ENCODE data around the gene TCF7L1.

The TCF7L1 gene

DNA sequence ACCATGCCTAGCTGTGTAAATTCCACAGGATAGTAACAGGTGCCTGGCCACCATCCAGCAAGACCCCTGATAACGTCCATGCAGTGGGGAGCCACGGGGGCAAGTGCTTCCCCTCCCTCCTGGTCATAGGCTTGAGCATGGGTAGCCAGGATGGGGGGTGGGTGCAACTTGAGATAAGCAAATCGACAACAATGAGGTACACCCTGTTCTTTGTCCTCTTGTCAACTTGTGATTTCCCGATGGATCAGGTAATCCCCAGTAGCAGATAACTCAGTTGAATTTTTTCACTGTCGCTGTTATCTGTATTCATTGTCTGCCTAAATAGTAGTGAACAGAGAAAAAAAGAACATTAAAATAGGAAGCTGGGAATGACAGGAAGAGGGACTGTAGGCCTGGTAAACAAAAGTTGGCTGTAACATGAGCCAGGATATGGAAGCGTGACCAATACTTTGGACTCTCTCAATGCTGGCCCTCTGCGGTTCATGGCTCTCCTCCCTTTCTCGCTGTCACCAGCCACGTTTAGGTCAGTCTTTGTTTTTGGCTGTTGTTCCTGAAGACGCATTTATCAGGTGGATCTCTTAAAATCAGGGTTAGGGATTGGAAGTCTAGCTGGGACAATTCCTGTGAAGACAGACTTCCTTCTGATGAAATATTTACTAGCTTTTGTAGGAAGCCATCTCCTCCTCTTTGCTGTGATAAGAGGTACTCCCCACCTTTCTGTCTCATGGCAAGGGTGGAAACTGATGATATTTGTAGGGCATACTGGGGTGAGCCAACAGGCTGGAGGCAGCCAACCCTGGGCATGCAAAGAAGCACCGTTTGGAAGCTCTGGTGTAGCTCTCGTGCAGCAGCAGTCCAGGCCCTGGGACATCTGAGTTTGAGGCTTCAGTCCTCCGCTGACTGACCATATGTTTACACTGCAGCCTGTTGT lies 42.4 kb downstream of the TCF7L1 start:
- H3K4me1 ChIP-seq (ENCODE audit: insufficient read depth, poor library complexity, severe bottlenecking), result peaks cover 4% of the 10 kb centered on the region
- H3K4me3 ChIP-seq (ENCODE audit: severe bottlenecking), result no peak overlapping the region
- H3K36me3 ChIP-seq (ENCODE audit: low read depth), result no peaks in the 10 kb centered on the region; the same call in 1 of the 2 replicates
- no peak for DNase-seq (ENCODE audit: low spot score)
- H3K9me3 ChIP-seq (ENCODE audit: severe bottlenecking), result no peaks in the 10 kb centered on the region
- ATAC-seq (ENCODE audit: low read depth), result peak; percentile 66; the same call in 1 of the 3 replicates
- H3K27me3 ChIP-seq (ENCODE audit: insufficient read depth, poor library complexity, severe bottlenecking), result no peaks in the 10 kb centered on the region
- no peak overlapping the region for H3K27ac ChIP-seq (ENCODE audit: poor library complexity, severe bottlenecking)
- TF ChIP-seq, protein P1, sequence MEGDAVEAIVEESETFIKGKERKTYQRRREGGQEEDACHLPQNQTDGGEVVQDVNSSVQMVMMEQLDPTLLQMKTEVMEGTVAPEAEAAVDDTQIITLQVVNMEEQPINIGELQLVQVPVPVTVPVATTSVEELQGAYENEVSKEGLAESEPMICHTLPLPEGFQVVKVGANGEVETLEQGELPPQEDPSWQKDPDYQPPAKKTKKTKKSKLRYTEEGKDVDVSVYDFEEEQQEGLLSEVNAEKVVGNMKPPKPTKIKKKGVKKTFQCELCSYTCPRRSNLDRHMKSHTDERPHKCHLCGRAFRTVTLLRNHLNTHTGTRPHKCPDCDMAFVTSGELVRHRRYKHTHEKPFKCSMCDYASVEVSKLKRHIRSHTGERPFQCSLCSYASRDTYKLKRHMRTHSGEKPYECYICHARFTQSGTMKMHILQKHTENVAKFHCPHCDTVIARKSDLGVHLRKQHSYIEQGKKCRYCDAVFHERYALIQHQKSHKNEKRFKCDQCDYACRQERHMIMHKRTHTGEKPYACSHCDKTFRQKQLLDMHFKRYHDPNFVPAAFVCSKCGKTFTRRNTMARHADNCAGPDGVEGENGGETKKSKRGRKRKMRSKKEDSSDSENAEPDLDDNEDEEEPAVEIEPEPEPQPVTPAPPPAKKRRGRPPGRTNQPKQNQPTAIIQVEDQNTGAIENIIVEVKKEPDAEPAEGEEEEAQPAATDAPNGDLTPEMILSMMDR (IDR thresholded peaks at IDR 0.05; ENCODE audit: poor library complexity, severe bottlenecking), result no peak

DNA sequence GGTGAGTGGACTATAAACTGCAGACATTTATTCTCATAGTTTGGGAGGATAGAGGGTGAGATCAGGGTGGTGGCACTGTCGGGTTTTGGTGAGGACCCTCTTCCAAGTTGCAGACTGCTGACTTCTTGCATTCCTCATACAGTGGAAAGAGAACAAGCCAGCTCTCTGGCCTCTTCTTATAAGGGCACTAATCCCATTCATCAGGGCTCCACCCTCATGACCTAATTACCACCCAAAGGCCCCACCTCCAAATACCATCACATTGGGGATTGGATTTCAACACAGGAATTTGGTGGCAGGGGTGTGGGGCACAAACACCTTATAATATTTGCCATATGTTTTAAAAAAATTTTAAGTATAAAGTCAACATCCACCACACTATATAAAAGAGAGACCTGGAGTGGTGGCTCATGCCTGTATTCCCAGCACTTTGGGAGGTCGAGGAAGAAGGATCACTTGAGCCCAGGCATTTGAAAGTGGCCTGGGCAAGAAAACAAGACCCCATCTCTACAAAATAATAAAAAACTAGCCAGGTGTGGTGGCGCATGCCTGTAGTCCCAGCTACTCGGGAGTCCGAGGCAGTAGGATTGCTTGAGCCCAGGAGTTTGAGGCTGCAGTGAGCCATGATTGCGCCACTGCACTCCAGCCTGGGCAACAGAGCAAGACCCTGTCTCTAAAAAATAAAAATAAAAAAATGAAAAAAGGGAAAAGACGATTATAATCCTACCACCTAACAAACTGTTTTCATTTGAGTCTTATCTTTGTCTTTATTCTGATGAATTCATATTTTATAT lies 44.0 kb downstream of the TCF7L1 start:
- Histone ChIP-seq H3K9me3 (ENCODE audit: severe bottlenecking) (no peaks in the 10 kb centered on the region), H3K4me1 (ENCODE audit: insufficient read depth, poor library complexity, severe bottlenecking) (peaks cover 4% of the 10 kb centered on the region)

DNA sequence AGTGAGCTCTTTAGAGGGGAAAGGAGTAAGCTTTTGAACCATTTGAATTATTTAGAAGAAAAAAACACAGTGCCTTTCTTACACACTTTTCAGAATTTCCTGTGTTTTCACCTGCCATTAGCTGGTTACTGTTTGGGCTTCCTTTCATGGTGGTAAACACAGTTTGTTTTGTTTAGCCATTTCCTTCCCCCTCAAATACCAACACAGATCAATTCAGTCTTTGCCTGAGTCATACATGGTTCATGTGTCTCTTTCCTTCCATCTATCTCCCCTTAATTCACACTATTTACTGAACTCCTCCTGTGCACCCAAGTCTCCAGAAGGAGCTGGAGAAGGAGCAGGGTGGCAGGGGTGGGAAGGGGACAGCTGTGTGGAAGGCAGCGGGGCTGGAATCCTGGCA lies 45.0 kb downstream of the TCF7L1 start:
- TF ChIP-seq, protein P1 (IDR thresholded peaks at IDR 0.05; ENCODE audit: poor library complexity, severe bottlenecking), result no peak
- no peaks in the 10 kb centered on the region for H3K9me3 ChIP-seq (ENCODE audit: severe bottlenecking)
- H3K4me3 ChIP-seq (ENCODE audit: severe bottlenecking), result no peak overlapping the region
- no peaks in the 10 kb centered on the region for H3K27me3 ChIP-seq (ENCODE audit: insufficient read depth, poor library complexity, severe bottlenecking)
- DNase-seq (ENCODE audit: low spot score), result no peak
- ATAC-seq (ENCODE audit: low read depth), result no peak
- no peak overlapping the region for H3K27ac ChIP-seq (ENCODE audit: poor library complexity, severe bottlenecking)
- H3K36me3 ChIP-seq (ENCODE audit: low read depth), result no peaks in the 10 kb centered on the region
- no peaks in the 10 kb centered on the region for H3K4me1 ChIP-seq (ENCODE audit: insufficient read depth, poor library complexity, severe bottlenecking)

More for the DNA sequence above, 44.0 kb downstream of the TCF7L1 start:
- TF ChIP-seq, protein P1 (IDR thresholded peaks at IDR 0.05; ENCODE audit: poor library complexity, severe bottlenecking), result no peak
- no peaks in the 10 kb centered on the region for H3K36me3 ChIP-seq (ENCODE audit: low read depth)
- H3K27me3 ChIP-seq (ENCODE audit: insufficient read depth, poor library complexity, severe bottlenecking), result no peaks in the 10 kb centered on the region
- DNase-seq (ENCODE audit: low spot score), result no peak
- no peak for ATAC-seq (ENCODE audit: low read depth)
- H3K4me3 ChIP-seq (ENCODE audit: severe bottlenecking), result no peak overlapping the region
- no peak overlapping the region for H3K27ac ChIP-seq (ENCODE audit: poor library complexity, severe bottlenecking)

DNA sequence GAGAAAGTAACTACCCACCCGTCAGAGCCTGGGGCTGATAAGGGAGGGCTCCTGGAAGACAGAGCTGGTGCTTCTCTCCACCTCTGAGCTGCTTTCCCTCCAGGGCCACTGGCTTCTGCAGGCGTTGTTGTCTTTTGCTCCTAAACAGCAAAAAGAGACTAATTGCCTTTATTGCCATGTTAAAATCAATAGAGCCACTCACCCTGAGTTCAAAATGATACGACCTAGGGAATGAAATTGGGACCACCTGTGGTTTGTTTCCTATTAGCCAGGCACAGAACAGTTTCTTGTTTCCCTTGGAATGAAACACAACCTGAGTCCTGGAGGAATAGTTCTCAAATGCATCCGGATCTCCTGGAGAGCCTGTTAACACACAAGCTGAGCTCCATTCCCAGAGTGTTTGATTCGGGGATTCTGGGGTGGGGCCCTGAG lies 45.8 kb downstream of the TCF7L1 start:
- Histone ChIP-seq H3K27me3 (ENCODE audit: insufficient read depth, poor library complexity, severe bottlenecking) (no peaks in the 10 kb centered on the region), H3K4me3 (ENCODE audit: severe bottlenecking) (no peak overlapping the region), H3K4me1 (ENCODE audit: insufficient read depth, poor library complexity, severe bottlenecking) (no peaks in the 10 kb centered on the region), H3K36me3 (ENCODE audit: low read depth) (no peaks in the 10 kb centered on the region), H3K9me3 (ENCODE audit: severe bottlenecking) (no peaks in the 10 kb centered on the region), H3K27ac (ENCODE audit: poor library complexity, severe bottlenecking) (no peak overlapping the region)
- ATAC-seq (ENCODE audit: low read depth) (no peak), DNase-seq (ENCODE audit: low spot score) (no peak)
- TF ChIP-seq, protein P1 (IDR thresholded peaks at IDR 0.05; ENCODE audit: poor library complexity, severe bottlenecking), result no peak
